Activated CD4-positive, CD25-positive, alpha-beta regulatory T cell treated with anti-CD3 and anti-CD28 coated beads, Interleukin-2, amount 50 U/mL, for 16 hours (primary cell): Measurements from ENCODE around the gene CYYR1.

Experiments used
- DNase-seq: peaks from one replicate; pipeline ENCODE4 v3.0.0-alpha.2; 2020; ENCODE audit warnings: low read depth, low spot score

CYYR1 gene

DNA sequence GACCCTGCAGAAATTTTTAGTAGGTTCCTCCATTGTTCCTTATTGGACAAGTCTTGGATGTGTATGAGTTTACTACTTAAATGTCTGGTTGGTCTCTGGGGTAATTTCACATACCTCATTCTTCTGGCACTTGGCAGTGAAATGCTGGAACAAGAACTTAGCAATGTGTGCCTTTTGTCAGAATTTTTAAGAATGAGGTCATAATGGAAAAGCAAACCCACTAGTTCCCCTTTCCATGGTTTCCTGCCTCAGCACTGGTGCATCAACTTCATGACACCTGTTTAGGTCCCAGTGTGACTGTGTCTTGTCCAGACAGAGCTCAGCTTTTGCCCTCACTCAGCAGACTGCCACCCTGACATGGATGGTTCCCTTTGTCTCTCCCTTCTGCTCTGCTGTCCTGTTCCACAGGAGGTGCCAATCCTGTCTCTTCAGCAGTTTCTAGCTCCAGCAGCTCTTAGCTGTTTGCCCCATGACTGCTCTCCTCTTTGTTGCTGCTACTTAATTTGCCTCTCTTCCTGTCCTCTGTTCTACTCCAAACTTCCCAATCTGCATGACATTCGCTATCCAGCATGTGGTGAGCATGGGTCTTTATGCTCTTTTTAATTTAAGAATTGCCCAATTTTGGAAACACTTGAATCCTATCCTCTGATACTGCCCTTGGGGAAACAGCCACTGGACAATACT lies 135.6 kb downstream of the CYYR1 start:
- DNase-seq, result no peak

DNA sequence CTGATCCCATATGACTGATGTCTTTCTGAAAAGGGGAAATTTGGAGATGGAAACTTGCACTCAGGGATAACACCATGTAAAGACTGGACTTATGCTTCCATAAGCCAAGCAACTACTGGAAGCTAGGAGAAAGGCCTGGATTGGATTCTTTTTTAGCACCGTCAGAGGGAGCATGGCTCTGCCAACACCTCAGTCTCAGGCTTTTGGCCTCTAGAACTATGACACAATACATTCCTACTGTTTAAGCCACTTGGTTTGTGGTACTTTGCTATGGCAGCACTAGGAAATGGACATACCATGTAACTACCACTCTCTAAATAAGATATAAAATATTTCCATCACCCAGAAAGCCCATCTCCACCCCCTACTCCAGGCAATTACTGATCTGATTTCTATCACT lies 139.7 kb downstream of the CYYR1 start:
- DNase-seq, result no peak

DNA sequence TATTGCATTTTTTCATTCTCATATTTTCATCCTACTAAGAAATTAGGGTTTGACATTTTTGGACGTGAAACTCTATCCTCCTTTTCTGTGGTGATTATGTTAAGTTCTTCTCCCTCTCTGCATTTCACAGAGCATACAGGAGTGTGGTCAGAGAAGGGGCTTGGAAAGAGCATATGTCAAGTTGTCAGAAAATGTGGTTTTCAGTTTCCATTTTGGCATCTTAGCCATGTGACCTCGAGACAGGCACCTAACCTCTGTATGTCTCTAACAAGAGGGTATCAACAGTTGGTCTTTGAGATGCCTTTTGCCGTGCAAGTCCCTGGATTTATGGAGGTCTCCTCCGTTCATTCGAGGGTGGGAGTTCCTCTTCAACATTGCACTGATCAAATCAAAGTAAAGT lies 140.7 kb downstream of the CYYR1 start:
- DNase-seq, result no peak

DNA sequence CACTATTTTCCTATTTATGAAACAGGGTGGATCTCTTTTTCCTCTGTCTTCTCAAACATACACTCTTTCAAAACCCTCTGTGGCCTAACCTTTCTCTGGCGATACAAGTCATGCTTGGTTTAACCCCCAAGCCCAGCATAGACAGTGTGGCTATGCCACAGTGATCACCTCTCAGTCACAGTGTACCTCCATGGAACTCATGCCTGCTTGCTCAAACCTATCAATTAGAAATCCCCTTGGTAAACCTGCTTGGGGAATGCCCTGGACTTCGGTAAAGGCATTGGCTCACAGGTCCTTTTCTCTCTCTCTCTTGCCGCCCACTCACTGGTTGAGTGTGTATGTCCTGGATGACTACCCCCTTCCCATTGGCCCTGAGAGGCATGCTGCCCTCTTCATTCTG lies 147.5 kb downstream of the CYYR1 start:
- DNase-seq, result no peak

DNA sequence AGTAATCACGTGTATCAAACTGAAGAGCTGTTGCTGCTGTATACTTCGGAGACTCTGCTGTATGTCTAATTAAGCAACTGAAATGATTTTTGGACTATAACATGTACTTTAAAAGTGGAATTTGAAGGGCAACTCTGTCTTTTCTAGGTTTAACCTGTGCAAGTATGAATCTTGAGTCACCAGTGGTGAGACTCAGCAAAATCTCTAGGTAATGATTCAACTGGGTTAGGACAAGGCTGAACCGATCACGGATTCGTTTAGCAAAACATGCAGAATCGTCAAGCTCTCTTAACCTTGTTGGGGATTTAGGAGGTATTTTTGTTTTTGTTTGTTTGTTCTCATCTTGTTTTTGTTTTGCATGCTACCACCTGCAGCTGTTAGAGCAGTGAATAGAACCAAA lies 149.6 kb downstream of the CYYR1 start:
- no peak for DNase-seq

DNA sequence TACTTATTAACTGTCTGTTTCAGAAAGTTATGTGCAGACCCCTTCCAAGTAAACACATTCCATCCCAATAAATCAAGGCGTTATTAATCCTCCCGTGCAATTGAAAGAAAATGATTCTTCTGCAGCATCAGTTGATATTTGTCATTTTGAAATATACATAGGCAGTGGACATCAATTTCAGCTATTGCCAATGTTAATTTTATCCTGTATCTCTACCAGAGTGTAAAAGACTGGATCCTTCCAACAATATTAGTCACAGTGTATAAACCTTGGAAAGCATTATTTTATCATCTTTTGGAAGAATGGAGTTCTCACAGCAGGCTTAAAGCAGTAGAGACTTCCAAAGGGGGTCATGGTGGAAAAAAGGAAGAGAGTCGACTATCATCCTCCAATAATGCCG lies 150.4 kb downstream of the CYYR1 start:
- DNase-seq, result no peak

DNA sequence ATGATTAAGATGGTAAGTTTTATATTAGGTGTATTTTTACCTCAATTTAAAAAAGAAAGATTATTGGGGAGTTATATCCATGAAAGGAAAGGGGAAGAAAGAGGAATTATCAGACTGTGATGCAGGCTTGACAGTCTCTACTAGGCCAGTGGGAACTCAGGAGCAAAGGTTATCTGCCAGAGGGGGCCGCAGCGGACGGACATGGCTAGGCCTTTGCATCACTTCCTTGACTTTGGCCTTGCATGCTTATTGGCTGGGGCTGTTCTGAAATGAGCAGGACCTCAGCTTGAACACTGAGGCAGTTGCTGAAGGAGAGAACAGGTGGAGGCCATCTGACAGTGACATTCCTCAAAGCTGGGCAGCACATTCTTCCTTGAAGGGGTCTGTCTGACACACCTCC lies 150.9 kb downstream of the CYYR1 start:
- DNase-seq, result no peak

DNA sequence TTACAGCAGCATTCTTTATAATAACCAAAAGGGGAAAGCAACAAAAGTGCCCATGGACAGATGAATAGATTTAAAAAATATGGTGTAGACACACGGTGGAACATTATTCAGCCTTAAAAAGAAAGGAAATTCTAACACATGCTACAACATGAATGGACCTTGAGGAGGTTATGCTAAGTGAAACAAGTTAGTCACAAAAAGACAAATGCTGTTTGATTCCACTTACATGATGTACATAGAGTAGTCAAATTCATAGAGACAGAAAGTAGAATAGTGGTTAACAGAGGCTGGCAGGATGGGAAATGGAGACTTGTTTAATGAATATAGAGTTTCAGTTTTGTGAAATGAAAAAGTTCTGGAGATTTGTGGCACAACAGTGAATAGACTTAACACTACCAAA lies 151.4 kb downstream of the CYYR1 start:
- no peak for DNase-seq
